Upper lobe of left lung (tissue), 4 donors: ENCODE results near the gene MATN4.

Experiments
- CTCF ChIP-seq, 6 experiments: fragments of 450-650 bp in 4 of 6; fragments of 200-600 bp in 2 of 6; sonication (generic) in 2 of 6; IDR thresholded peaks; one replicate each; pipeline ENCODE4 v1.5.1; 2016 to 2019; ENCODE audit warnings: antibody characterized with exemption in 6 of 6
- EP300 ChIP-seq, 4 donors: sonication (generic); formaldehyde crosslinking; IDR thresholded peaks; one replicate each; pipeline ENCODE4 v1.5.1; 2017; ENCODE audit warnings: antibody characterized with exemption in 4 of 4, control low read depth in 2 of 4
- POLR2A ChIP-seq, 4 donors: fragments of 450-650 bp; IDR thresholded peaks; one replicate each; pipeline ENCODE4 v1.5.1; 2016 to 2017; ENCODE audit warnings: antibody characterized with exemption in 4 of 4, mild to moderate bottlenecking in 2 of 4
- POLR2AphosphoS5 ChIP-seq, 2 donors: sonication (generic); formaldehyde crosslinking; IDR thresholded peaks; one replicate each; pipeline ENCODE4 v1.5.1; 2017; ENCODE audit warnings: antibody characterized with exemption in 2 of 2

- TF ChIP-seq POLR2A (IDR thresholded peaks at IDR 0.05), result no peak
- peak; percentile 69 to 81 (median 77) for TF ChIP-seq CTCF (IDR thresholded peaks at IDR 0.05)
- no peak for TF ChIP-seq EP300 (IDR thresholded peaks at IDR 0.05)
- TF ChIP-seq POLR2AphosphoS5 (IDR thresholded peaks at IDR 0.05), result no peak
Measured at GRCh38 chr20:45306431-45306982, 1.6 kb downstream of the MATN4 start, which contains the start of gene RBPJL.
